NCI-H345 (cell line): ENCODE results near the gene CHST11.
"Not testable (repeated sequence)": the region's sequence is repeated elsewhere in the genome, so short reads cannot be mapped to it uniquely, and the experiment has no call there.

Experiments used
- DNase-seq: peaks from one replicate; lab custom pipeline; 2025; lab: John Stamatoyannopoulos, UW

Gene CHST11

DNA sequence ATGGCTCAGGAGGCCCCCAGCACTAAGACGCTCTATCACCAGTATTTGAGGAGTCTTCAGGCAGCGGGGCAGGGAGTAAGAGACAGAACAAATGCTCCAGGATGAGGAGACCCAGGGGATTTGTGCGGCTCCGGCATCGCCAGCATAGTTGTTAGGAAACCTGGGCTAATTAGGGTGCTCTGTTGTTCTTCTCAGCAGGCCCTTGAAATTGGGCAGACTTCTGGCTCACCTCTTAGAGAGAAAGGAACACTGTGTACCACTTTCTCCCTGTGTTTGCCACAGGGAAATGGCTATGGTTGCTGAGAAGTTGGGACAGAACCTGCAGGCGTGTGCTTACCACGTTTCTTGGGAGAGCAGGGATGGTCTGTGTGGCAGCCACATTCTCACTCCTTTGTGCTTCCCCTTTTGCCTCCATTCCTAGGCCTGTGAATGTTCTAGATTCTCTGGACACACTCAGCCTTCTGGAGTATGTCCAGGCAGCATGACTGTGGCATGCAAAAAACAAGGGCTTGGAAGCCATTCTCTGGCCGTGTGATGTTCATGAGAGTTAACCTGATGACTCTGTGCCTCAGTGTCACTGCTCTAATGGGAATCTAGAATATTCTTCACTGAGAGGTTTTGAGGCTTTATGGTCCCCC, 109.0 kb downstream of the CHST11 start:
- no peak for DNase-seq

DNA sequence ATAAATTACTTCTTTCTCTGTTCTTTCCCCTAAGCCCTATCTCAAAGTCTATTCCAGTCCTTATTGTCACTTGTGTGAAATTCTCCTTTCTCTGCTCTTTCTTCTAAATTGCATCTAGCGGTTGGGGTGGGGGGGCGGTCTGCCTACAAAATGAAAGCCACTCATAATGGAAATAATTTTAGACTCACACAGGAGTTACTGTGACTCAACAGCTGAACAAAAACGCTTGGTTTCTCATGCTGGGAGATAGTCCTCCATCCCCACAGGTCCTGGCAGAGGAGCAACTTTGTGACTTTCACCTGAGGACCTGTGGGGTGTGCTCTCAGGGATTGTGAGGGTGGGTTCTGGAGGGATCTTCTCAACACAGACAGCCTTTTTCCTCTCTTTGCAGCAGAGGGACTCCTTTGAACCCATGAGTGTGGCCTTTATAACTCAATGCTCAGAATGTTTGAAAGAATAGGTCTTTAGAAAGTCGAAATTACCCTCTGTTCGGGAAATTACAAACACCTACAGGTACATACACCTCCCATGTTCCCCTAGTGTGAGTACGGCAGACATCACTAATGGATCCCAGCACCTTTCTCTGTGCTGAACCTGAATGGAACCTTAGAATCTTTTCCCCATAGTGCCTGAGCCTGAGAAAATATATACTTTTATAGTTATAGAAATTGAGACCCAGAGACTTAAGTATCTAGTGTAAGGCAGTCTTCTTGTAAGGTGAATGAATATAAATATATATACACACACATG, 109.7 kb downstream of the CHST11 start:
- DNase-seq, result no peak

DNA sequence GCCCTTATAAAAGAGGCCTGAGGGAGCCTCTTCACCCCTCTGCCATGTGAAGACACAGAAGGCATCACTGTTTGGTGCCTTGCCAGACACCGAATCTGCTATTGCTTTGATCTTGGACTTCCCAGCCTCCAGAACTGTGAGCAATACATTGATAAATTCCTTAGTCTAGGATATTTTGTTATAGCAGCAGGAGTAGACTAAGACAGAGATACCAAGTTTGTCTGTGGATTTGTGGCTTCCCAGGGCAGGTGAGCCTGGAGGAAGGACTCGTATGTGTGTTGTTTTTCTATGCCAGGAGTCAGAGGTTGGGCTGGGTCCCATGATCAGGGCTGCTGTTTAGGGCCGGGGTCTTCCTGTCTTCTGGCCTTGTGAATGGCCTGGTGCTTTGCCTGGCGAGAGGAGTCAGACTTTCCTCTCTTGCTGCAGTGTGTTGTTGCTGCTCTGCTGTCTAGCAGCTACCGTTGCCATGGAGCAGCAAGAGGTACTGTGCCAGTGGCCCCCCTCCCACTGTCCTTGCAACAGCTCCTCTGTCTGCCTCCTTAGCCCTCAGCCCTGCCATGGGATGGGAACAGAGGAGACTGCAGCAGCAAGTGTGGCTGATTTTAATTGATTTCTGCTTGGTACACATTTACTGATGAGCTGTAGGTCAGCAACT, 111.2 kb downstream of the CHST11 start:
- DNase-seq, result no peak

DNA sequence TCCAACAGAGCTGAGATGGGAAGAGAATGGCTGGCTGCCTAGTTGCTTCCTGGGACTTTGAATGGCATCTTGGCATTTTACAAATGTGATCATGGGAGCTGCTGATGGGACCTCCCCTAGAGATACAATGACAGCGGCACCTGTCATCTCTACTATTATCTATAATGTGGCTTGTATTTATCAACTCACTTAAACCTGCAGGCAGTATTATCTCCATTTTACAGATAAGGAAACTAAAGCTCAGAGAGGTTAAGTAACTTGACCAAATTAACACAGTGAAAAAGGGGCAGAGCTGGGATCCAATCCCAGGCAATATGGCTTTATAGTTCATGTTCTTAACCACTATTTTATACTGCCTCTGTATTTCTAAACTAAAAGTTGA, 111.7 kb downstream of the CHST11 start:
- no peak for DNase-seq

DNA sequence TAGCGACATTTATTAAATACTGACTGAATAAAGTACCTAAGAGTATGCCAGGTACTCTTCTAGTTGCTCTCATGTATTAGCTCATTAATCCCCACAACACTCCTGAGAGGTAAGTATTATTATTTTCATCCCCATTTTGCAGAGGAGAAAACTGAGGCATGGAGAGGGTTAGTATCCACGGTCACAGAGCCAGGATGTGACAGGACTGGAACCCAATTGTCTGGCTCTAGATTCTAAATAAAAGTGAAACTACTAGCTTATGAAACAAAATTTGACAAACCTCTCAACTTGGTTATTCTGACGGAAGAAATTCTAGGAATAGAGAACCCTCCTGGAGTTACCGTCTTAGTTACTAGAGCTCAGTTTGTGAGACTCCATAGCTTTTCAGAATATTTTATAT, 112.2 kb downstream of the CHST11 start:
- no peak for DNase-seq

DNA sequence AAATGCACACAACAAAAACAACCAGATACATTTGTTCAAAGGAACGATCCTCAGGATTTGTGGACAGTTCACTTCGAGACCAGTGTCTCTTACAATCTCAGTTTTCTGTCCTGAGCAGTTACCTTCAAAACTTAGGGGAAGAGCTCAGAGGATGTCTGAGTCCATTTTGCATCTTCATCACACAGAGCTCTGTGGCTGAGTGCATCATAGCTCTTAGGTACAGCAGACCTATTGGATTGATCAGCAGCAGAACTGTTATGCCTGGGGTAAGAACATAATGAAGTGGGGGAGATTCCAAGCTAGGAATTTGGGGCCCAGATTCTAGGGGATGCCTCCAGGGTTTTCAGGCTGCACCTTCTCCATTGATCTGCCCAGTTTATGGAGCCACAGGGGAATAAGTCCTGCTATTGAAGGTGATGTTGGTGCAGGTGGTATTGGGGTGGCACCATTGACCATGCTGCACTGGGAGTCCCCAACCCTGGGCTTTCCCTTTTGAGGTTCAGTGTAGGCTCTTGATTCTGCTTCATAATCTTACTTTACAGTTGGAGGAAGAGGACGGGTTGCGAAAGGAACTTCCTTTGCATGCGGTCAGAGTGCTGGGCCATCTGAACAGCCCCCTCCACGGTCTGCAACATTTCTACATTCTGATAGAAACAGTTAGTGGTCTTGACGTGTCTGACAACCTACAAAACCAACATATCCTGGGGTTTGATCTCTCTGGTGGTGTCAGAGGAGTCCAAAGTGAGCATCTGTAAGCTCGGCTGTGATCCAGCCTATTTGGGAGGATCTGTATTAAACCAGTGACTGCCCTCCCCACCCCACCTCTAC, 112.8 kb downstream of the CHST11 start:
- no peak for DNase-seq

DNA sequence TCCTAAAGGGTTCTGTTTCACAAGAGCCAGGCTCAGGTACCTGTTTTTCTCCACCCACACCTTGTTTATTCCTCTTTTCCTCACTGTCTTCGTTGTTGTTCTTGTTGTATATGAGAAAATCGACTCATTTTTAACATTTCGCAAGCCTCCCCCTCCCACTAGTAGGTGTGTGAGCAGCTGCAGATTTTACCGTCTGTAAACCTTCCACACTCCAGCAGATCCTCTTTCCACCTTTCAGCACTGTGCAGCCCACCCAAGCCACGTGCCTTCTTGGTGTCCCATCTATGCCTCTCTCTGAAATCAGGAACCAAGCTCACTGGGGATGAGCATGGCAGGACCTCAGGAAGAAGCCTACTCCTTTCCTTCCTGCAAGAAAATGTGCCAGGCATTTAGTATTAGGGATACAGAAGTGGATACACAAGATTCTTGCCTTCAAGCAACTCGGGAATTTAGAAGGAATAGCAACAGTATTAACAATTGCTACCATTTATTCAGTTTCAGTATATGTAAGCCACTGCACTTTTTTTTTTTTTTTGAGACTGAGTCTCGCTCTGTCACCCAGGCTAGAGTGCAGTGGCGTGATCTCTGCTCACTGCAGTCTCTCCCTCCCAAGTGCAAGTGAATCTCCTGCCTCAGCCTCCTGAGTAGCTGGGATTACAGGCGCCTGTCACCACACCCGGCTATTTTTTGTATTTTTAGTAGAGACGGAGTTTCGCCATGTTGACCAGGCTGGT, 113.6 kb downstream of the CHST11 start:
- no peak for DNase-seq

DNA sequence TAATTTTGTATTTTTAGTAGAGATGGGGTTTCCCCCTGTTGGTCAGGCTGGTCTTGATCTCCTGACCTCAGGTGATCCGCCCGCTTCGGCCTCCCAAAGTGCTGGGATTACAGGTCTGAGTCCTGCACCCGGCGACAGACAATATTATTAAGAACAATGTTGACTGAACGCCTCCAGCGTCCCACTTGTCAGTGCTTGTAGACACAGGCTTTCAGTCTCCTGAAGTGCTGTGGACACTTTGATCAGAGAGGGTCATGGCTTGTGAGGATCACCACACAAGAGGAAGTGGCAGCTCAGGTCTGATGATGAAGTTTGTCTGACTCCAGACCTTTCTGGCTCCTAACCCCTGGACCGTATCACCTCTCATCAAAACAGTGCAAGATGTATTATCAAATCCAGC, 114.6 kb downstream of the CHST11 start:
- DNase-seq, result no peak

DNA sequence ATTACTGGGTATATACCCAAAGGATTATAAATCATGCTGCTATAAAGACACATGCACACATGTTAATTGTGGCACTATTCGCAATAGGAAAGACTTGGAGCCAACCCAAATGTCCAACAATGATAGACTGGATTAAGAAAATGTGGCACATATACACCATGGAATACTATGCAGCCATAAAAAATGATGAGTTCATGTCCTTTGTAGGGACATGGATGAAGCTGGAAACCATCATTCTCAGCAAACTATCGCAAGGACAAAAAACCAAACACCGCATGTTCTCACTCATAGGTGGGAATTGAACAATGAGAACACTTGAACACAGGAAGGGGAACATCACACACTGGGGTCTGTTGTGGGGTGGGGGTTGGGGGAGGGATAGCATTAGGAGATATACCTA, 117.6 kb downstream of the CHST11 start:
- not testable (repeated sequence) for DNase-seq

DNA sequence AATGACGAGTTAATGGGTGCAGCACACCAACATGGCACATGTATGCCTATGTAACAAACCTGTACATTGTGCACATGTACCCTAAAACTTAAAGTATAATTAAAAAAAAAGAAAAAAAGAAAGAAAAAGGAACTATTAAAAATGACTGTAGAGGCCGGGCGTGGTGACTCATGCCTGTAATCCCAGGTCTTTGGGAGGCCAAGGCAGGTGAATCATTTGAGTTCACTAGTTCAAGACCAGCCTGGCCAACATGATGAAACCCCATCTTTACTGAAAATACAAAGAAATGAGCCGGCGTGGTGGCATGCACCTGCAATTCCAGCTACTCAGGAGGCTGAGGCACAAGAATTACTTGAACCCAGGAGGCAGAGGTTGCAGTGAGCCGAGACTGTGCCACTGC, 118.0 kb downstream of the CHST11 start:
- DNase-seq, result not testable (repeated sequence)

DNA sequence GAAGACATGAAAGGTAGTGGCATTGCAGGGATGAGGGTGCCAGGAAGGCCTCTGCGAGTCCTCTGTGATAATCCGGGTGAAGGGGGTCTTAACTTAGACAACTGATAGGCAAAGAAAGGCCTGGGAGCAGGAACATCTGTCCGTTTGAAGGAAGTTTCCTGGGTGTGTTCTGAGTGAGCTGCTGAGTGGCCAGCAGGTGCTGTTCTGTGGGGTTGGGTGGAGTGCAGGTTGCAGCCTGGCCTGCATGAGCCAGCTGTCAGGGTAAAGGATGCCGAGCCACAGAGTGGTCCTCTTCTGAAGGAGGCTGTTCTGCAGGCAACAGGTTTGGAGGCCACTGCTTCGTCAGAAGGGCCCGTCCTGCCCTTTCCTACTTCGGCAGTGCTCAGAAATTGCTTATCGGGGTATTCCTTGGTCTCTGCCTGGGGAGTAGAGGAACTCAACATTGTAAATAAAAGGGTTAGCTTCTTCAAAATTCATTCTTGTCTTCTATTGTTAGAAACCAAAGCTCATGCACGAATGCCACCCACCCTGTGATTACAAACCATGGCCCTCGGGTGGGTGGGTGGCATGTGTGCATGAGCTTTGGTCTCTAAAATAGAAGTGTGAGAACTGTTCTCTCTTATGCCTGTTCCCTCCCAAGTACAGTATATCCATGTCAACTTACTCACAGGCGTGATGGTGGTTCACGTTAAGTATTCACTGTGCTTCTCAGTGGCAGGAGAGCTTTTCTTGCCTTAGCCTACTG, 118.9 kb downstream of the CHST11 start:
- DNase-seq, result peak; percentile 18

DNA sequence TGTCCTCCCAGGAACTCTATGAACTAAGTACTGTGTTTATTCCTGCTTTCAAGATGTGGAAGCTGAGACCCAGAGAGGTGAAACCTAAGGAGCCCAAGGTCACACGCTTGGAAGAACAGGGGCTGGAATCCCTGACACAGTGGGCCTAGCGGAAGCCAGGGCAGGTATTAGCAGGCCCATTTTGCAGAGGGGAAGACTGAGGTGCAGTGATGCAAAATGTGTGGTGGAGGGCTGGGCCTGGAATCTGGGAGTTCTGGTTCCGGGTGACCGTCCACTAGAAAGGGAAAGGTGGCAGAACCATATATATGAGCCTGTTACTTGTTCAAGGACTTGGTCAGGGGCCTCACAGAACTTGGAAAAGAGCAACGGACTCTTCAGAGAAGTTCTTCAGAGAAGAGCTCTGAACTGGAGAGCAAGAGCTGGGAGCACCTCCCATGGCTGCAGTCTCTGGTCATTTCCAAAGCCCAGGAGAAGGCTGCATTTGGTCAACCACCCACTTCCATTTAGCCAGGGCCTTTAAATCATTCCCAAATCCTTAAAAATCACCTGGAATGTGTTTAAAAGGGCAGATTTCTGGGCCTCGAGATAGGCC, 119.5 kb downstream of the CHST11 start:
- no peak for DNase-seq

DNA sequence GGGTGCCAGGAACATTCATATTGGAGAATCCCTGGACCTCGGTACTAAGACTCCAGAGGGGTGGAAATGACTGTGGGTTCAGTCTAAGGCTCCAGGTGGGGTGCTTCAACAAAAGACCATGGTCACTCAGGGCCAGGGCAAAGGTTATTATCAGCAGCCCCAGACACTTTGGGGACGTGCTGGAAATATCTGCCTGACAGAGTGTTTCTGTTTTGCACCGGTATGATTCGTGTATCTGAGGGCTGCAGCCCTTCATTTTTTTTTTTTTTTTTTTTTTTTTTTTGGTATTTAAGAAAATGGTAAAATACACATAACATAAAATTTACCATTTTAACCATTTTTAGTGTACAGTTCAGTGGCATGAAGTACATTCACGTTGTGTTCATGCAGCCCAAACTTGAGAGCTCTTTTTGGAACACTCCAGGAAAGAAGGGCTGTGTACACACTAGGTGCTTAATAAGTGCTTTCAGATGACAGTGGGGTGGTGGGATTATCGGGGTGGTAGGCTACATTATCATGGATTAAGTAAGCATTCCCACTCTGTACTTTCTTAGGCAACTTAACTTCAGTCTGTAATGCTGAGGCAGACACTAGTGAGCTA, 120.3 kb downstream of the CHST11 start:
- DNase-seq, result no peak

DNA sequence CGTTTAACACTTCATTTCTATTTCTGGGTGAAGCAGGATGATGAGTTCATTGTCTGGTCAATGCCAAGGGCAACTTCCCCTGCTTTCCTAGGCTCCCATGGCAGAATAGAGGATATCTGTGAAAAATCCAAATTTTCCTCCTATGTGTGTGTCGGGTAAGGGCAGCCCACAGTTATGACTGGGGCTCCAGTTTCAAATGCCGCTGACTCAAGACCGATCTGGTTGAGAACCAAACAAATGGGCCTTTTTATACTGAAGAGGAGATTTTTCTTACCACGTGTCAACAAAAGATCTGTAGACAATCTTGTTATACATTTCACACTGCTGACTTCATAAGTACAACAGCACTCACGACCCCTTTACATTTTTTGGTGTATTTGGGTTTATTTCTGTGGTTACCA, 120.8 kb downstream of the CHST11 start:
- no peak for DNase-seq

DNA sequence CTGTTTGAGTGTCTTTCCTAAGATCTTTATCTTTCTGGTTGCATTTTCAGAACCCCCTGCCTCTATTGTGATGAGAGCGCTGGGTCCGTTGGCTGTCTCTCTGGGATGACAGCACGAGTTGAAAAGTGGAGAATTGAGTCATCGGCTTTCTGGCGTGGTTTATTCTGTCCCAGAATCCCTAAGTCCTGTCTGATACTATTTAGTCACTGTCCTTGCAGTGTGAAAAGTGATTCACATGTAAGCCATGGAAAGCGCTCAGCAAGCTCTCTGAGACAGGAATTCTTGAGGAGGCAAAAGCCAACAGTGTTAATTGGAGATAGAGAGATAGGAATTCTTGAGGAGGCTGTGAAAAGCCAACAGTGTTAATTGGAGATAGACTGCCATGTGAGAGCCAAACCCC, 121.7 kb downstream of the CHST11 start:
- no peak for DNase-seq

DNA sequence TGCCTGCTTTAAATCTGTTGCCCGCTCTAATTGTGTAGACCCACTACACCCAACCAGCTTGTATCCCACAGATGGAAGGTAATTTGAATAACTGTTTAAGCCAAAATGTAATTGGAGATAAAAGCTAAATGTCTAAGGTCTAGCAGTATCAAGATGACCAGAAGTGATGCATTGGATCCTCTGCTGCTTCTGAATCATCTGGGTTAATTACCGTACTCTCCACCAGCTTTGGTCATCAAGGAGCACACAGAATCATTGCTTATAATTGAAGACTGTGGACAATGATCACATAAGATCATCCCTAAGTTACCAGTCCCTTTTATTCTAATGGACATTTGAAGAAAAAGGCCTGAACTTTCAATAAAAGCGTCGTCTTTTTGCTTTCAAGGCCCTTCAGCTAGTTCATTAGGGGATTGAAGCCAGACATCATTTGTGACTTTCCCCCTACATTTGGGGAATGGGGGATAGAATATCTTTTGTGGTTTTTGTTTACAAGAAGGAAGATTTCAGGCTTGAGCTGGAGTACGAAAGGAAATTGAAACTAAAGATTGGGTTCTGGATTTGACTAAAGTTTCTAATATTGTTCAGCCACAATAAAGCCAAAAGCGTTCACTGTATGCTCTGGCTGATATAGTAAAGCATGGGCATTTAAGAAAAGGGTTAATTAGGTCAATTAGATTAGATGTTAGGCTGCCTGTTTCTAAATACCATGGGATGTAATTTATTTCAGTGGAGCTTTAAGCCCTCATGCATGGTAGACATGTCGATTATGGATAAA, 123.2 kb downstream of the CHST11 start:
- no peak for DNase-seq

DNA sequence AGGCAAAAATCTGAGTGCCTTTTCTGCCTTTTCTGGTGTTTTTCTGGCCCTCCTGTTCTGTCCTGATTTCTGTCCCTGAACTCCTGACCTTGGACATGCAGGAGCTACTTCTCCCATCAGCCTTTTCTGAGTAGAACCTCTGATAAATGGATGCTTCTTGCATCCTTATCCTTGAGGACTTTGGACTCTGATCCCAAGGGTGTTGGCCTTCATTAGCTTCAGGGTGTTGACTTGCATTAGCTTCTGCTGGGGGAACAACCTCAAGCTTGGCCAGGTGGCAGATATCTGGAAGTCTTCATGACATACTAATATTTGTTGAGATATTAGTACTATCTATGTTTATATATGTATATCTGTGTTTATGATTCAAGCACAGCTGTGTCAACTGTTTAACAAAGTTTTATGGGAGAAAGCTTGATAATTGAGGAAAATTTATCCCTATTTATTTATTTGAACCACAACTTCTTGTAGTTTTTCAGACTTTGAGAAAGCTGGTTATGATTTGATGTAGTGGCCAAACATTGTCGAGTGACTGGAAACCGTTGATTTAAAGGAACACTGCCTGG, 124.3 kb downstream of the CHST11 start:
- no peak for DNase-seq

DNA sequence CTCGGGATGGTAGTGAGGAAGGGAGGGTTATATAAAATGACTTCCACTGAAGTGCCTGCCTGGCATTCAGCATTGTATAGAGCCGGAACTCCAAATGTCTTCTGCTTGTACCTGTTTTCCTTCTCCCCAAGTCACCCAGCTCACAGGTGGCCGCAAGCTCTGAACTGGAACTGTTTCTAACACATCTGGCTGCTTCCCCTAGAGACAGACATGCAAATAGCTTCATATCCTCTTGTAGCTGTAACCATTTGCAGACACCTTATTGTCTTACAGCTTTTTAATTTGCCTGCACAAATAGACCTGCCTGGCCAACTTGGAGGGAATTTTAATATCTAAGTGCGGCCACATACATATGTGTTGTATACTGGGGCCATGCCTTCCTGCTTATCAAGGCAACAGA, 126.0 kb downstream of the CHST11 start:
- DNase-seq, result no peak

DNA sequence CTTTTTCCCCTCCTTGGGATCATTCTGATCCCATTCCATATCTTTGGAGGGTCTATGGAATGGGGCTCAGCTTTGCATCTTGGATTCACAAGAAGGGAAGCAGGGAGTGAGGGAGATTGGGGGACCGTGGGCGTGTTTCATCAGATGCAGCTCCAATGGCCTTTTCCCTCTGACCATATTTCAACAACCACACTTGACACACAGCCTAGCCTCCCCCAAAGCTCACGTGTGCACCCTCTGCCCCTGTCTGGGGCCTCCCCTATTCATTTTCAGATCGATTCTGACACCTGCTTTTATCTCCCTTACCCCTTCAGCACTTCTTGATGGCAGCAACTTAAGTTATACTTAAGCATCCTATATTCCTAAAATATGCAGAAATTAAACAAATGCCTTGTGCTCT, 126.6 kb downstream of the CHST11 start:
- no peak for DNase-seq
